GM12801 (cell line): Measurements from ENCODE around the gene KDM2B.

Source experiments
- CTCF ChIP-seq: IDR thresholded peaks from one replicate; pipeline ENCODE4 v1.5.1; 2011; ENCODE audit warnings: control low read depth; ENCODE audit not compliant: insufficient read length; ENCODE audit errors: extremely low read depth

KDM2B gene

GRCh38 chr12:121443193-121443870 is 137.5 kb downstream of the KDM2B start:
- TF ChIP-seq CTCF: no peak

GRCh38 chr12:121442028-121442948 is 138.5 kb downstream of the KDM2B start:
- no peak for TF ChIP-seq CTCF

- no peak for TF ChIP-seq CTCF
Observed at GRCh38 chr12:121441555-121441954, 139.3 kb downstream of the KDM2B start.

- no peak for TF ChIP-seq CTCF
Observed at GRCh38 chr12:121440768-121441167, 140.1 kb downstream of the KDM2B start.

GRCh38 chr12:121439715-121440114 is 141.1 kb downstream of the KDM2B start:
- TF ChIP-seq CTCF: no peak

GRCh38 chr12:121438905-121439304 is 141.9 kb downstream of the KDM2B start:
- TF ChIP-seq CTCF: no peak

- TF ChIP-seq CTCF: no peak
Observed at GRCh38 chr12:121436706-121437105, 144.1 kb downstream of the KDM2B start.
